ENCODE measurements around the gene FRMPD4.

FRMPD4 gene

GRCh38 chrX:12554206-12554605 lies 415.9 kb downstream of the FRMPD4 start:
- no peak for DNase-seq

GRCh38 chrX:12563121-12563520 lies 424.8 kb downstream of the FRMPD4 start:
- no peak for DNase-seq

- no peak for DNase-seq
These were observed 425.9 kb downstream of the FRMPD4 start for GRCh38 chrX:12564221-12564620.

GRCh38 chrX:12567857-12568256 lies 429.6 kb downstream of the FRMPD4 start:
- DNase-seq: no peak

GRCh38 chrX:12570859-12571501 lies 432.7 kb downstream of the FRMPD4 start:
- no peak for DNase-seq

GRCh38 chrX:12579311-12579710 lies 441.0 kb downstream of the FRMPD4 start:
- DNase-seq: no peak

- no peak for DNase-seq
These were observed 442.3 kb downstream of the FRMPD4 start for GRCh38 chrX:12580548-12580947.

GRCh38 chrX:12581546-12581945 lies 443.3 kb downstream of the FRMPD4 start:
- DNase-seq: no peak

GRCh38 chrX:12582649-12583048 lies 444.4 kb downstream of the FRMPD4 start:
- no peak for DNase-seq

GRCh38 chrX:12583543-12583942 lies 445.3 kb downstream of the FRMPD4 start:
- no peak for DNase-seq

GRCh38 chrX:12595720-12596119 lies 457.4 kb downstream of the FRMPD4 start:
- no peak for DNase-seq

GRCh38 chrX:12610079-12610478 lies 471.8 kb downstream of the FRMPD4 start:
- no peak for DNase-seq

GRCh38 chrX:12611471-12611870 lies 473.2 kb downstream of the FRMPD4 start:
- no peak for DNase-seq

- no peak for DNase-seq
These were observed 476.0 kb downstream of the FRMPD4 start for GRCh38 chrX:12614266-12614665.

- DNase-seq: no peak
These were observed 476.8 kb downstream of the FRMPD4 start for GRCh38 chrX:12615061-12615460.

- no peak for DNase-seq
These were observed 479.0 kb downstream of the FRMPD4 start for GRCh38 chrX:12617241-12617640.

GRCh38 chrX:12647230-12647629 lies 509.0 kb downstream of the FRMPD4 start:
- no peak for DNase-seq

- no peak for DNase-seq
These were observed 510.7 kb downstream of the FRMPD4 start for GRCh38 chrX:12648995-12649394.

- DNase-seq: no peak
These were observed 519.2 kb downstream of the FRMPD4 start for GRCh38 chrX:12657433-12657832.

GRCh38 chrX:12657881-12658280 lies 519.6 kb downstream of the FRMPD4 start:
- DNase-seq: no peak

GRCh38 chrX:12661464-12661863 lies 523.2 kb downstream of the FRMPD4 start:
- no peak for DNase-seq

- no peak for DNase-seq
These were observed 534.3 kb downstream of the FRMPD4 start for GRCh38 chrX:12672367-12673106.

- no peak for DNase-seq
These were observed 535.2 kb downstream of the FRMPD4 start for GRCh38 chrX:12673487-12673886.

GRCh38 chrX:12679522-12679921 lies 541.2 kb downstream of the FRMPD4 start:
- no peak for DNase-seq

- no peak for DNase-seq
These were observed 542.8 kb downstream of the FRMPD4 start for GRCh38 chrX:12681047-12681446.

Measured in activated CD8-positive, alpha-beta memory T cell treated with anti-CD3 and anti-CD28 coated beads, Interleukin-2, amount 50 U/mL, for 4 hours (primary cell).